ENCODE measurements around the gene RXRB. TPM values are rescaled to one million over a fixed set of nuclear protein-coding genes. Genes with fewer than 3 reads are reported as not detected.

Gene RXRB
- total RNA-seq, 2 experiments from 2014 or later, result 44.0 to 45.0 TPM

DNA sequence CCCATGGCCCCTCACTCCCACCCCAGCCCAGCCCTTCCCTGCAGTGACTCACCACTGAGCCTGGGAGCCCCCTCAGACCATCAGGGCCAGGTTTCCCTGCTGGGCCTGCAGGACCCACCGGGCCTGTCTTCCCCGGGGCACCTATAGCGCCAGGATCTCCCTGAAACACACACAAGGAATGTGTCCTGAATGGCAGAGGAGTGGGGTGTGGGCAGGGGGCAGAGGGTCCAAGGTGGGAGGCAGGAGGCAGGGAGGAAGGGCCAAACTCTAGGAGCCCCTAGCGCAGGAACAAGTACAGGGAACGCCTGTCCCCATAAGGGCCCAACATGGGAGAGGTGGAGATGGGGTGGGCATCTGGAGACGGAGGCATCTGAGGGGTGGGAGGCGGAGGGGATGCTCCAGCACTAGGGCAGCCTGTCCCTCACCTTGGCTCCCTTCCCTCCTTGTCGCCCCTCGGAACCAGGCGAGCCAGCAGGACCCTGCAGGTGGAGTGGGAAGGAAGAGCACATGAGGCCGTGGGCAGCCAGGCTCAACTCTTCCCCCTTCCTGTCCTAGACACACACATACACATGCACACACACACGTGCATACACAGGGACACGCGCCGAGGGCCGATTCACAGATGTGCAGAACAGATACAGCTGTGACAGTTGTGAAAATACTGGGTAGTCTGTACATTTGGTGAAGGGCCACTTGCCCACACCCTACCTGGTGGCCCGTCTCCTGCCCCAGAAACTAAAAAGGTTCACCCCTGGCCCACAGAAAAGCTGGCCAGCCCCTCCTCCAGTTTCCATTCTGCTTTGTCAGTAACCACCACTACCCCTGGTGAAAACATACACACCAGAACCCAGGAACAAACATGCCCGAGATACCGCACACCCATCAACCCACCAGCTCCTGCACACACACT is 32.8 kb downstream of the RXRB start:
- Mint-ChIP-seq H3K4me3 (no peak overlapping the region), H3K27me3 (peaks cover 3% of the 10 kb centered on the region), H3K27ac (no peak overlapping the region), H3K4me1 (no peaks in the 10 kb centered on the region), H3K36me3 (ENCODE audit: low read depth) (no peaks in the 10 kb centered on the region), H3K9me3 (no peaks in the 10 kb centered on the region)
- ChIA-PET POLR2A (interaction anchor here (0.7 kb wide), 1 partner anchor 92 kb away, joined by 3 read pairs; the partner anchor contains the start of gene HLA-DPB1), CTCF (no interaction called here)
- no peak for DNase-seq

DNA sequence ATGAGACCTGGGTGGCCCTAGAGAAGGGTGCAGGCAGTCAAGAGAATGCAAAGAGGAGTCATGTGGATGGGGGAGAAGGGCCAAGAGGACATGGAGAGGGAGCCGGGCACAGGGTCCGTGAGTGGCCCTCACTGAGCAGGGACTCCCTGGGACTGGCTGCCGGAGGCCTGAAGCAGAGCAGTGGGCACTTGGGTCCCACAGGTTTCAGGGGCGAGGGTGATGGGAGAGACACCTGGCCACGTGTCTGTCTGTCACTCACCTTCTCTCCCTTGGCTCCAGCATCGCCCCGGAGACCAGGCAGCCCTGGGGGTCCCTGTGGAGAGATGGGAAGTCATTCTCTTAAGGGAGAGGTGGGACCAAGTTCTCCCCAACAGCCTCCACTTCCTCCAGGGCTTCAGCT is 33.7 kb downstream of the RXRB start:
- CTCF ChIA-PET, result no interaction called here
- Mint-ChIP-seq H3K27ac (no peak overlapping the region), H3K4me3 (no peak overlapping the region), H3K36me3 (ENCODE audit: low read depth) (no peaks in the 10 kb centered on the region), H3K9me3 (no peaks in the 10 kb centered on the region), H3K27me3 (peaks cover 5% of the 10 kb centered on the region), H3K4me1 (peaks cover 3% of the 10 kb centered on the region)
- POLR2A ChIA-PET, result no interaction called here
- no peak for DNase-seq

DNA sequence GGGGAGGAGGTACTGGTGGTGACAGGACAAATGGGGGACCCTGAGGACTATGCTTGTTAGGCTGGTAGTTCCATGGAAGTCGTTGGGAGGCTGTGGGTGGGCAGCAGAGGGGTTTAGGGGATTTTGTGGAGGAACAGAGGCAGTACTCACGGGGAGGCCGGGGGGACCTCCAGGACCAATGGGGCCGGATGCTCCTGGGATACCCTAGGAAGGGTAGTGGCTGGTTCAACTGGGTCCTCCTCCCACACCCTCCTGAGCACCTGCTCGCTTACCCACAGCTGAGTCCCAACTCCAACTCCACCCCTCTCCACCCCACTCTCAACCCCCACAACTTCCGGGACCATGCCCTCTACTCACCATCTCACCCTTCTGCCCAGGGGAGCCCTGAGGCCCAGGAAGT is 34.1 kb downstream of the RXRB start:
- no peaks in the 10 kb centered on the region for H3K9me3 Mint-ChIP-seq
- H3K27ac Mint-ChIP-seq, result no peak overlapping the region
- peaks cover 7% of the 10 kb centered on the region for H3K4me1 Mint-ChIP-seq
- CTCF ChIA-PET, result no interaction called here
- POLR2A ChIA-PET, result no interaction called here
- H3K4me3 Mint-ChIP-seq, result no peak overlapping the region
- H3K27me3 Mint-ChIP-seq, result peaks cover 5% of the 10 kb centered on the region
- H3K36me3 Mint-ChIP-seq (ENCODE audit: low read depth), result no peaks in the 10 kb centered on the region
- no peak for DNase-seq

DNA sequence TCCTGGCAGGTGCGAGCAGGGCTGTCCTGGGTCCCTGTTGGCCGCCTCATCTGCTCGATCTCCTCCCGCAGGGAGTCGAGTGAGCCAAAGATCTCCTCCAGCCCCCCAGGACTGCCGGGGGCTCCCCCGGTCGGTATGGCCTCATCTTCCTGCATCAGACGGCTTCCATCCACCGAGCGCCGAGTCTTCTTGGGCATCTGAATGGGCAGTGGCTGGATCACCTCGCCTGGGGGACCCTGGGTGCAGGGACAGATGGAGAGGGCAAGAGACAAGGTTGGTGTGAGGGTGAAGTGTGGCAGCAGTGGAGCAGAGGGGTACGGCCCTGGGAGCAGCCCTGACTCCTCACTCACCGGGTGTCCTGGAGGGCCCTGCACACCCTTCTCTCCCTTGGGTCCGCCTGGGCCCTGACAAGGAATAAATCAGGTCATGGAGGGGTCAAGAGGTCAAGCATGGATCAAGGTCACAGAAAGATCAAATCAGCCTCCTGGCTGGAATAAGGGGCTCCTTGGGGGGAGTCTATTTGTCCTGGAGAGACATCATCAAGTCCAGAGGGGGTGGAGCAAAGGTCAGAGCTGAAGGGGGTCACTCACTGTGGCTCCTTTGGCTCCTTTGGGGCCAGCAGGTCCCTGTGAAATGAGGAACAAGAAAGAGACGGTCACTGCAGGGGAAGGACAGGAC is 34.7 kb downstream of the RXRB start:
- CTCF ChIA-PET, result no interaction called here
- POLR2A ChIA-PET, result interaction anchor here (1.3 kb wide), 1 partner anchor 194 kb away, joined by 3 read pairs; no protein-coding TSS in a partner anchor
- DNase-seq, result no peak
- Mint-ChIP-seq H3K36me3 (ENCODE audit: low read depth) (no peaks in the 10 kb centered on the region), H3K4me1 (peaks cover 13% of the 10 kb centered on the region), H3K27ac (no peak overlapping the region), H3K27me3 (peaks cover 5% of the 10 kb centered on the region), H3K4me3 (no peak overlapping the region), H3K9me3 (no peaks in the 10 kb centered on the region)

DNA sequence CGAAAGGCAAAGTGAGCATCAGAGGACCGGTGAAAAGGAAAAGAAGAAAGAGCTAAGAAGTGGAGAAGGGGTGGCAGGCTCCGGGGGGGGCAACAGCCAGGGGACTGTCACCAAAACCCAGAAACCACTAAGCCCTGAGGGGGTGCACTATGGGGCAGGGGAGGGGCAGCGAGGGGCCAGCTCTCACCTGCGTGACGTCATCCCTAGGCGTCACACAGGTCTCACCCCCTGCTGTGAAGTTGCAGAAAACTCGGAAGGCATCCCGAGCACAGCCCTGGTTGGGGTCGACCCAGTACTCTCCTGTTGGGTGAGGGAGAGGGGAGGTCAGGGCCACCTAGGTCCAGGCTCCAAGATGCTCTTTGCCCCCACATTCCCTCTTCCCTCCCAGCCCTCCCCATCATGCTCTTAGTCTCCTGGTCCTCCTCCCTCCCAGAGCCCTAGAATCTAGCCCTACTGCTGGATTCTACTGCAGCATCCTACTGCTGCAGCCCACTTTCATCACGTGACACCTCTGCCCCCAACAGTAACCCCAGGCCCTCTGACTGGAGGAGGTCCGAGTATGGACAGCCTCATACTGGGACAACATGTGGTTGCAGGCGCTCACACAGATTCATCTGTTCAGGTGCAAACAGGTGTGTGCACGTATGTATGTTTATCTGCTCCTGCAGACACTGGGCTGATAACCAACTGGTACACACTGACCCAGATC is 35.6 kb downstream of the RXRB start:
- Mint-ChIP-seq H3K4me3 (no peak overlapping the region), H3K27ac (no peak overlapping the region), H3K4me1 (peaks cover 17% of the 10 kb centered on the region), H3K27me3 (peaks cover 7% of the 10 kb centered on the region), H3K9me3 (no peaks in the 10 kb centered on the region), H3K36me3 (ENCODE audit: low read depth) (no peaks in the 10 kb centered on the region)
- DNase-seq, result no peak
- CTCF ChIA-PET, result interaction anchor here (0.9 kb wide), 1 partner anchor 84 kb away, joined by 6 read pairs; no protein-coding TSS in a partner anchor
- POLR2A ChIA-PET, result interaction anchor here (1.0 to 2.0 kb wide), 3 partner anchors 44 to 193 kb away, joined by 3 to 6 read pairs (median 3); partner anchors contain the start of gene RING1

DNA sequence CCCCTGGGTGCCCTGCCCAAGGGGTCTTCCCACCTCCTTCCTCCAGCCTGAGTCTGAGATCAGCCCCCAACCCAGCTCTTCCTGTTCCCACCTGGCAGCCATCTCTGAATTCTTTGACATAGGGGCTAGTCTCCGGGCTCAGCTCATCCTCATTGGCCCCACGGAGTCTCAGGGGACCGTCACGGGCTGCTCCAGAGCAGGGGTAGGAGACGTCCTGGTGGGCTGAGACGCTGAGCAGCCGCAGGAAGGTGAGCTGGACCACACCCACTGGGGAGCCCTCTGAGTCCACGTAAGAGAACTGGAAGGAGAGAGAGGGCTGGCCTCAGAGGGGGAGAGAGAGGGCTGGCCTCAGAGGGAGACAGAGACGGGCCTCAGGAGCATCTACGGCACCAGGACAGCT is 36.3 kb downstream of the RXRB start:
- ChIA-PET POLR2A (interaction anchor here (1.0 to 2.0 kb wide), 3 partner anchors 45 to 192 kb away, joined by 3 to 6 read pairs (median 3); partner anchors contain the start of gene RING1), CTCF (interaction anchor here (0.9 kb wide), 1 partner anchor 84 kb away, joined by 6 read pairs; no protein-coding TSS in a partner anchor)
- Mint-ChIP-seq H3K36me3 (ENCODE audit: low read depth) (no peaks in the 10 kb centered on the region), H3K4me3 (no peak overlapping the region), H3K4me1 (peaks cover 17% of the 10 kb centered on the region), H3K27ac (no peak overlapping the region), H3K9me3 (no peaks in the 10 kb centered on the region), H3K27me3 (peaks cover 7% of the 10 kb centered on the region)
- no peak for DNase-seq

DNA sequence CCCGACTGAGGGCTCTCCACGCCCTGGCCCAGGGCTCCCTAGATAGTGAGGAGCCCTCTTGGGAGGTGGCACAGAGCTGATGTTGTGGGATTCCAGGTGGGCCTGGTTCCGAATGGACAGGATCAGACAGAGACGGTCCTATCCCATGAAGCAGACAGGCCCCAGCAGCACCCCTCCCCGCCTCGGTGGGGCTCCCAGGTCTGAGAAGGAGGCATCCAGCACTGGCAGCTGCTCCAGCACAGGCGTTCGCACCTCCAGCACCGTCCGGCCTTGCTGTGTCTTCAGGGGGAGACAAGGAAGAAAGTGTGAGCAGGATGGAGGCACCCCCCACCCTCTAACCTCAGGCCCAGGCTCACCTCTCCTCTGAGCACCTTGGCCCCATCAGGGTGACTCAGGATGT is 36.9 kb downstream of the RXRB start:
- H3K27ac Mint-ChIP-seq, result no peak overlapping the region
- no peak for DNase-seq
- H3K36me3 Mint-ChIP-seq (ENCODE audit: low read depth), result no peaks in the 10 kb centered on the region
- H3K9me3 Mint-ChIP-seq, result no peaks in the 10 kb centered on the region
- peaks cover 17% of the 10 kb centered on the region for H3K4me1 Mint-ChIP-seq
- no peak overlapping the region for H3K4me3 Mint-ChIP-seq
- H3K27me3 Mint-ChIP-seq, result peaks cover 7% of the 10 kb centered on the region
- POLR2A ChIA-PET, result interaction anchor here (2.0 kb wide), 1 partner anchor 45 kb away, joined by 6 read pairs; the partner anchor contains the start of gene RING1
- CTCF ChIA-PET, result no interaction called here

DNA sequence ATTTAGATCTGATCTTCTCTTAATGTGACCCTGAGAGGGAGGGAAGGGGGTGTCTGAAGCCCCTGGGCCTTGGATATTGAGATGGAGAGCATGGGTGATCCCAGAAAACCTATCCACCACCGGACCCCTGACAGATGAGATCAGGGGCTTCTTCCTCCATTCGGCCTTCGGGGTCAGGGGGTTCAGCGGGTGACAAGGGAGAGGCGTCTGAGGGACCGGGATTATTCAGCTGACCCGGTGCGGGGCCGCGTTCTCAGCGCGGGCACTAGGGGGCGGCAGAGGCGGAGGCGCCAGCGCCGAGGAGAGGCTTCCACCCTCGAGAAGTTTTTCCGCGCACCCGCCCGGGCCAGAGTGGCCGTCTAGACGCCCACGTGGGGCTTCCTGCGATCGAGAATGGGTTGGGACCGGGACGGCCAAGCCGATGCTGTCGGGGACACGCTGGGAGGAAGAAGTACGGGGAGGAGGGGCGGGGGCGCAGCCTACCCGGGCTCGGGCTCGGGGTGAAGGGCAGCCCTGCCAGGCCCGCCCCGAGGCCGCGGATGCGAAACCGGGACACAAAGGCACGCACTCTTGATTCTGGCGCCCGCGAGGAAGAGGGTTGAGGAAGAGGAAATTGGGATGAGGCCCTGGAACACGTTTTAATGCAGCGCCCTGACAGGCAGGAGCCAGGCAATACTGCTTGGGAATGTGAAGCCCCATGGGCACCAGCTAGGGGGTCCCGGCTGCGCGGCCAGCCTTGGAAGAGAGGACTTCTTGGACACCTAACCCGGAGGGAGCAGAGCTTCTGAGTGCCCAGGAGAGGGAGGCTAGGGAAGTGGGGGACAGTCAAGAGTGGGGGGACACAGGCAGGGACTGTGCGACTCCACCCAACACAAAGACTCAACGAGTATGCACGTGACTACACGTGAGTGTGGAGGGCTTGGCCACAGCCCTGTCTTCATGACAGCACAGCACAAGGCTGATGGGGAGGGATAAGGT is 38.8 kb downstream of the RXRB start:
- ChIA-PET POLR2A (interaction anchor here (1.0 to 2.2 kb wide), 2 partner anchors 44 to 87 kb away, joined by 3 to 9 read pairs; no protein-coding TSS in a partner anchor), CTCF (interaction anchor here (0.9 to 4.4 kb wide), 11 partner anchors 11 to 147 kb away, joined by 3 to 34 read pairs (median 3); no protein-coding TSS in a partner anchor)
- H3K36me3 Mint-ChIP-seq (ENCODE audit: low read depth), result no peaks in the 10 kb centered on the region
- H3K9me3 Mint-ChIP-seq, result no peaks in the 10 kb centered on the region
- H3K27ac Mint-ChIP-seq, result peak overlapping the region; percentile 69
- H3K27me3 Mint-ChIP-seq, result peaks cover 8% of the 10 kb centered on the region
- H3K4me1 Mint-ChIP-seq, result peaks cover 17% of the 10 kb centered on the region
- DNase-seq, result peak; percentile 86
- peak overlapping the region; percentile 79 for H3K4me3 Mint-ChIP-seq

DNA sequence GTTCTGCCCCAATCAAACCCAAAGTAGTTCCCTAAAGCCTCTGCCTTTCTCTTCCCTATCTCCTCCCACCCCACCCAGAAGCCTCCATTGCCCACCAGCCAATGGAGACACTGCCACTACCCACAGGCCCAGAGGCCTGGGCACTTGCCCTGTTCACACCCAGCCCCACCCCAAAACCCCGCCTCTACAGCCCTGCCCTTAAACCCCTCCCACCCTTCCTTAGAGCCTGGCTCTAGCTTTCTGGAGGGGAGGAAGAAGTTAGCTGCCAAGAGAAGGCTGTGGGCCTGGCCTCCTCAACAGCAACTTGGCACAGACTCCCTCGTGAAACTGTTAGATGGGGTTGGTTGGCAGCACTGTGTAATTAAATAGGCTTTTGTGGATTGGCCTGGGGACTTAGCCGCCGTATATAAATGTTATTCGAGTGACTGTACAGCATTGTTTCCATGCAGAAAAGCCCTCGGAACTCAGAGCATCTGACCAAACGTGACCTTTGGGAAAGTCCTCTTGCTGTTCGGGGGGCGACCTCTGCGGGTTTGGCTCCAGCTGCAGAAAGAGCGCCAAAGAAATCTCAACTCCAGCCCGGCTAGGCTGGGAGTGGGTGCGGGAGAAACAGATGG is 39.6 kb downstream of the RXRB start:
- no peaks in the 10 kb centered on the region for H3K36me3 Mint-ChIP-seq (ENCODE audit: low read depth)
- ChIA-PET POLR2A (interaction anchor here (1.0 to 2.2 kb wide), 2 partner anchors 44 to 88 kb away, joined by 3 to 9 read pairs; no protein-coding TSS in a partner anchor), CTCF (interaction anchor here (0.9 to 4.4 kb wide), 11 partner anchors 10 to 146 kb away, joined by 3 to 34 read pairs (median 3); no protein-coding TSS in a partner anchor)
- peaks cover 11% of the 10 kb centered on the region for H3K27me3 Mint-ChIP-seq
- H3K4me1 Mint-ChIP-seq, result peaks cover 17% of the 10 kb centered on the region
- peak overlapping the region; percentile 79 for H3K4me3 Mint-ChIP-seq
- H3K9me3 Mint-ChIP-seq, result no peaks in the 10 kb centered on the region
- H3K27ac Mint-ChIP-seq, result no peak overlapping the region
- no peak for DNase-seq

DNA sequence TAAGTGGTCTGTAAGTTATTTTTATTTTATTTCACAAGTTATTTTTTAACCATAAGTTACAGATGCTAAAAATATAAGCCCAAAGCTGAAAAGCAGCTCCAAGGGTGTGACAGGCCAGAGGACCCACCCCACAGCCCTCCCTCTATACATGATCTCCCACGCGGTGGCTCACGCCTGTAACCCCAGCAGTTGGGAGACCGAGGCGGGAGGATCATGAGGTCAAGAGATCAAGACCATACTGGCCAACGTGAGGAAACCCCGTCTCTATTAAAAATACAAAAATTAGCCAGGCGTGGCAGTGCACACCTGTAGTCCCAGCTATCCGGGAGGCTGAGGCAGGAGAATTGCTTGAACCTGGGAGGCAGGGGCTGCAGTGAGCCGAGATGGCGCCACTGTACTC is 40.4 kb downstream of the RXRB start:
- Mint-ChIP-seq H3K36me3 (ENCODE audit: low read depth) (no peaks in the 10 kb centered on the region), H3K9me3 (no peaks in the 10 kb centered on the region), H3K27me3 (peaks cover 11% of the 10 kb centered on the region), H3K27ac (no peak overlapping the region), H3K4me1 (peaks cover 17% of the 10 kb centered on the region), H3K4me3 (no peak overlapping the region)
- POLR2A ChIA-PET, result interaction anchor here (1.1 to 1.5 kb wide), 3 partner anchors 45 to 111 kb away, joined by 3 read pairs; partner anchors contain the start of genes HSD17B8, RPS18 and VPS52
- CTCF ChIA-PET, result interaction anchor here (1.0 to 4.4 kb wide), 4 partner anchors 9 to 88 kb away, joined by 3 to 34 read pairs (median 6); no protein-coding TSS in a partner anchor
- no peak for DNase-seq

DNA sequence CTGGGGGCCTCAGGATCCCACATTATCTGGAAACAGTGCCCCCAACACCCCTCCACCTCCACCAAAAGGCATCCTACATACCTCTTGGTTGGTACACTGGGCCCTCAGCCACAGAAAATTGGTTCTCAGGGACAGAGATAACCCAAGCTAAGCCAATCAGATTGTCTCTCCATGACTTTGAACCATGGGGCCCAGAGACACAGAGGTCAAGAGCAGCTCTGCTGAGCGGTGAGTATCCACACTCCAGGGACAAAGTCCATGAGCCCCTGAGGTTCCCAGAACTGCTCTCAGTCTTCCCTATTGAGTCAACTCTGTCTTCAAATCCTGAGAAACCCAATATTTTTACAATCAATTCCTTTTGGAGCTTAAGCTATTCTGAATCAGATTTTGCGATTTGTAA is 43.5 kb downstream of the RXRB start:
- no peak overlapping the region for H3K27ac Mint-ChIP-seq

More for the DNA sequence above, 43.5 kb downstream of the RXRB start:
- peaks cover 22% of the 10 kb centered on the region for H3K27me3 Mint-ChIP-seq
- no peak for DNase-seq
- peaks cover 6% of the 10 kb centered on the region for H3K36me3 Mint-ChIP-seq (ENCODE audit: low read depth)
- peaks cover 15% of the 10 kb centered on the region for H3K4me1 Mint-ChIP-seq
- ChIA-PET POLR2A (no interaction called here), CTCF (interaction anchor here (1.0 to 2.4 kb wide), 2 partner anchors 23 to 92 kb away, joined by 3 to 6 read pairs; no protein-coding TSS in a partner anchor)
- peaks cover 7% of the 10 kb centered on the region for H3K9me3 Mint-ChIP-seq
- no peak overlapping the region for H3K4me3 Mint-ChIP-seq

Measured in activated CD4-positive, alpha-beta memory T cell treated with anti-CD3 and anti-CD28 coated beads, Interleukin-2, amount 10 ng/mL, durations not matched to agents 7 days and 5 days (primary cell).